ENCODE measurements around the gene CELF5. TPM values are rescaled to one million over a fixed set of nuclear protein-coding genes. Genes with fewer than 3 reads are reported as not detected.

Gene CELF5
- total RNA-seq, 1 experiment from 2014 or later: 7.7 TPM

- TF ChIP-seq E2F4 (CRISPR knock-in tag; IDR thresholded peaks at IDR 0.05; ENCODE audit: borderline replicate concordance, low read depth) (no peak), JUN (CRISPR knock-in tag; IDR thresholded peaks at IDR 0.05) (0 out of 2 replicates have a peak, but pooled peaks have one; percentile 15), FOXK1 (CRISPR knock-in tag; IDR thresholded peaks at IDR 0.05) (no peak), TEAD4 (CRISPR knock-in tag; IDR thresholded peaks at IDR 0.05) (no peak), ATF6 (CRISPR knock-in tag; IDR thresholded peaks at IDR 0.05) (no peak), ZNF317 (CRISPR knock-in tag; IDR thresholded peaks at IDR 0.05; ENCODE audit: borderline replicate concordance, low read depth) (no peak), MXD4 (CRISPR knock-in tag; IDR thresholded peaks at IDR 0.05; ENCODE audit: borderline replicate concordance) (no peak)
These were observed 38.2 kb upstream of the CELF5 start (continued) for GRCh38 chr19:3186160-3186688.

GRCh38 chr19:3186891-3187661 lies 37.4 kb upstream of the CELF5 start:
- ChIA-PET CTCF (interaction anchor here (0.9 to 2.3 kb wide), 3 partner anchors 58 to 236 kb away, joined by 3 to 7 read pairs (median 3); no protein-coding TSS in a partner anchor), POLR2A (no interaction called here)
- Mint-ChIP-seq H3K27ac (peak overlapping the region; percentile 79), H3K4me3 (peak overlapping the region; percentile 89), H3K9me3 (no peaks in the 10 kb centered on the region), H3K27me3 (ENCODE audit: low read depth) (no peaks in the 10 kb centered on the region), H3K4me1 (peaks cover 20% of the 10 kb centered on the region), H3K36me3 (0 out of 2 replicates have a peak, but pooled peaks cover 2% of the 10 kb centered on the region)
- no peak for TF ChIP-seq TCF7 (CRISPR knock-in tag; IDR thresholded peaks at IDR 0.05; ENCODE audit: low read depth)
- no peak for TF ChIP-seq ATF2 (CRISPR knock-in tag; IDR thresholded peaks at IDR 0.05; ENCODE audit: borderline replicate concordance, low read depth)
- TF ChIP-seq ZBTB21 (CRISPR knock-in tag; IDR thresholded peaks at IDR 0.05; ENCODE audit: borderline replicate concordance): no peak
- TF ChIP-seq ETV6 (CRISPR knock-in tag; IDR thresholded peaks at IDR 0.05): no peak
- no peak for TF ChIP-seq HMGA2 (CRISPR knock-in tag; IDR thresholded peaks at IDR 0.05)
- TF ChIP-seq STAT6 (CRISPR knock-in tag; conservative IDR thresholded peaks at IDR 0.05; ENCODE audit: low read depth): no peak
- ATAC-seq (no peak), DNase-seq (ENCODE audit: low spot score) (no peak)
